ENCODE results near the gene MYL12A. TPM values are rescaled to one million over a fixed set of nuclear protein-coding genes. Genes with fewer than 3 reads are reported as not detected.

Gene MYL12A
- total and polyA plus RNA-seq, 2 of the 13 experiments (the other 11 are each of a cell fraction or from before 2014, with no cell fraction given): 261 to 277 TPM

GRCh38 chr18:3264362-3264761, 16.8 kb downstream of the MYL12A start (continued):
- TF ChIP-seq HNF4G (IDR thresholded peaks at IDR 0.05; ENCODE audit: borderline replicate concordance, low read depth, low read length) (0 out of 2 replicates have a peak, but pooled peaks have one; percentile 28), HNF4G (CRISPR knock-in tag; IDR thresholded peaks at IDR 0.05; ENCODE audit: borderline replicate concordance, low read depth) (no peak), ATF3 (CRISPR knock-in tag; IDR thresholded peaks at IDR 0.05) (peak; percentile 91), ZNF709 (CRISPR knock-in tag; IDR thresholded peaks at IDR 0.05) (no peak), FOSL2 (CRISPR knock-in tag; IDR thresholded peaks at IDR 0.05) (peak; percentile 97), ZNF572 (CRISPR knock-in tag; IDR thresholded peaks at IDR 0.05) (no peak), ATF5 (CRISPR knock-in tag; IDR thresholded peaks at IDR 0.05; ENCODE audit: low read depth) (no peak), SETDB1 (CRISPR knock-in tag; IDR thresholded peaks at IDR 0.05; ENCODE audit: borderline replicate concordance) (no peak), ARID5B (CRISPR knock-in tag; IDR thresholded peaks at IDR 0.05) (peak; percentile 63), PCBP2 (optimal IDR thresholded peaks at IDR 0.05; ENCODE audit: low read depth, low read length, poor library complexity, severe bottlenecking) (no peak), TFAP4 (IDR thresholded peaks at IDR 0.05; ENCODE audit: borderline replicate concordance, low read depth) (peak; percentile 88; the same call in 1 of the 2 replicates), NCOR1 (IDR thresholded peaks at IDR 0.05; ENCODE audit: borderline replicate concordance, low read length) (peak; percentile 18; the same call in 1 of the 2 replicates), POGZ (CRISPR knock-in tag; IDR thresholded peaks at IDR 0.05) (peak; percentile 40; the same call in 1 of the 2 replicates), ZBTB21 (CRISPR knock-in tag; IDR thresholded peaks at IDR 0.05) (no peak), SSRP1 (CRISPR knock-in tag; IDR thresholded peaks at IDR 0.05) (no peak), ZNF562 (CRISPR knock-in tag; IDR thresholded peaks at IDR 0.05; ENCODE audit: borderline replicate concordance) (no peak), ZBTB20 (CRISPR knock-in tag; IDR thresholded peaks at IDR 0.05; ENCODE audit: borderline replicate concordance, low read depth) (no peak), ZNF17 (CRISPR knock-in tag; IDR thresholded peaks at IDR 0.05) (no peak), MYPOP (CRISPR knock-in tag; IDR thresholded peaks at IDR 0.05) (no peak), FOSL1 (CRISPR knock-in tag; IDR thresholded peaks at IDR 0.05; ENCODE audit: borderline replicate concordance) (peak; percentile 71; the same call in 1 of the 2 replicates), HOXA5 (CRISPR knock-in tag; IDR thresholded peaks at IDR 0.05) (no peak), ZNF619 (CRISPR knock-in tag; IDR thresholded peaks at IDR 0.05) (no peak), MXD4 (CRISPR knock-in tag; IDR thresholded peaks at IDR 0.05) (no peak)
- TF ChIP-seq, protein P1, sequence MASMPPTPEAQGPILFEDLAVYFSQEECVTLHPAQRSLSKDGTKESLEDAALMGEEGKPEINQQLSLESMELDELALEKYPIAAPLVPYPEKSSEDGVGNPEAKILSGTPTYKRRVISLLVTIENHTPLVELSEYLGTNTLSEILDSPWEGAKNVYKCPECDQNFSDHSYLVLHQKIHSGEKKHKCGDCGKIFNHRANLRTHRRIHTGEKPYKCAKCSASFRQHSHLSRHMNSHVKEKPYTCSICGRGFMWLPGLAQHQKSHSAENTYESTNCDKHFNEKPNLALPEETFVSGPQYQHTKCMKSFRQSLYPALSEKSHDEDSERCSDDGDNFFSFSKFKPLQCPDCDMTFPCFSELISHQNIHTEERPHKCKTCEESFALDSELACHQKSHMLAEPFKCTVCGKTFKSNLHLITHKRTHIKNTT (CRISPR knock-in tag; IDR thresholded peaks at IDR 0.05): no peak
